Astrocyte (in vitro differentiated cells and primary cell): Measurements from ENCODE around the gene E2F1. TPM values are rescaled to one million over a fixed set of nuclear protein-coding genes. Genes with fewer than 3 reads are reported as not detected.

Experiments
- DNase-seq: peaks from one replicate; pipeline ENCODE4 v3.0.0-alpha.2; 2010; ENCODE audit warnings: low read depth
- FAIRE-seq: peaks from 2 replicates; lab custom pipeline; 2011; peaks lifted over from hg19 to GRCh38; lab: Jason Lieb, UNC
- H2AFZ ChIP-seq: 2 replicates; pipeline ENCODE4 v1.6.0; 2012; ENCODE audit warnings: low read depth, low read length, inconsistent platforms
- H3K27ac ChIP-seq: 2 replicates; pipeline ENCODE4 v1.5.1; 2011; ENCODE audit warnings: low read depth, low read length, inconsistent platforms
- H3K27me3 ChIP-seq: 2 replicates; pipeline ENCODE4 v1.6.0; 2011; ENCODE audit warnings: low read length, inconsistent platforms; ENCODE audit not compliant: insufficient read depth
- H3K36me3 ChIP-seq: 2 replicates; pipeline ENCODE4 v1.5.1; 2011; ENCODE audit warnings: low read length, inconsistent platforms; ENCODE audit not compliant: insufficient read depth
- H3K4me1 ChIP-seq: 2 replicates; pipeline ENCODE4 v1.5.1; 2011; ENCODE audit warnings: low read length, inconsistent platforms; ENCODE audit not compliant: insufficient read depth
- H3K4me2 ChIP-seq: 2 replicates; pipeline ENCODE4 v1.6.0; 2012; ENCODE audit warnings: low read length, inconsistent platforms
- H3K4me3 ChIP-seq: 2 replicates; pipeline ENCODE4 v1.5.1; 2011; ENCODE audit warnings: low read depth, mild to moderate bottlenecking, low read length, inconsistent platforms; ENCODE audit not compliant: insufficient read depth
- H3K79me2 ChIP-seq: 2 replicates; pipeline ENCODE4 v1.6.0; 2012; ENCODE audit warnings: mild to moderate bottlenecking, low read length, inconsistent platforms; ENCODE audit not compliant: insufficient read depth
- H3K9ac ChIP-seq: 2 replicates; pipeline ENCODE4 v1.6.0; 2012; ENCODE audit warnings: mild to moderate bottlenecking, low read length, inconsistent platforms
- H3K9me3 ChIP-seq: 2 replicates; pipeline ENCODE4 v1.5.1; 2012; ENCODE audit warnings: low read depth, mild to moderate bottlenecking, low read length, inconsistent platforms; ENCODE audit not compliant: insufficient read depth
- H4K20me1 ChIP-seq: 2 replicates; pipeline ENCODE4 v1.6.0; 2012; ENCODE audit warnings: low read length, inconsistent platforms; ENCODE audit not compliant: insufficient read depth
- H3K27ac Mint-ChIP-seq: one replicate; pipeline ENCODE4 v1.8.0; 2021; ENCODE audit warnings: mild to moderate bottlenecking, mixed read lengths; ENCODE audit not compliant: unreplicated experiment
- H3K27me3 Mint-ChIP-seq: one replicate; pipeline ENCODE4 v1.8.0; 2021; ENCODE audit warnings: low read depth, mixed read lengths; ENCODE audit not compliant: unreplicated experiment
- H3K36me3 Mint-ChIP-seq: one replicate; pipeline ENCODE4 v1.8.0; 2021; ENCODE audit warnings: low read depth, mixed read lengths; ENCODE audit not compliant: unreplicated experiment
- H3K4me1 Mint-ChIP-seq: one replicate; pipeline ENCODE4 v1.8.0; 2021; ENCODE audit warnings: low read depth, mixed read lengths; ENCODE audit not compliant: unreplicated experiment
- H3K4me3 Mint-ChIP-seq: one replicate; pipeline ENCODE4 v1.8.0; 2021; ENCODE audit warnings: mild to moderate bottlenecking, moderate library complexity, mixed read lengths; ENCODE audit not compliant: unreplicated experiment
- H3K9me3 Mint-ChIP-seq: one replicate; pipeline ENCODE4 v1.8.0; 2021; ENCODE audit warnings: mild to moderate bottlenecking, mixed read lengths; ENCODE audit not compliant: unreplicated experiment
- CTCF ChIP-seq: IDR thresholded peaks from 2 replicates; pipeline ENCODE4 v1.5.1; 2011; ENCODE audit warnings: low read depth, mild to moderate bottlenecking, inconsistent platforms, low read length, moderate library complexity; ENCODE audit not compliant: insufficient read depth
- EZH2 ChIP-seq: IDR thresholded peaks from 2 replicates; pipeline ENCODE4 v1.6.1; 2012; ENCODE audit warnings: mild to moderate bottlenecking, low read length, inconsistent platforms; ENCODE audit not compliant: insufficient read depth
- total RNA-seq: library from RNA; stranded (reverse); gene quantifications from 2 replicates; pipeline ENCODE4 v1.2.1, GENCODE V29; 2021

Gene E2F1
- total RNA-seq, 1 donor from 2014 or later = 2.3 TPM

GRCh38 chr20:33716498-33716897 lies 30.3 kb upstream of the E2F1 start:
- TF ChIP-seq EZH2 (no peak), CTCF (no peak)
- no peaks in the 10 kb centered on the region for H3K4me1 Mint-ChIP-seq
- peaks cover 7% of the 10 kb centered on the region for H3K27me3 Mint-ChIP-seq
- no peak overlapping the region for H2AFZ ChIP-seq
- no peaks in the 10 kb centered on the region for H3K27me3 ChIP-seq
- no peak overlapping the region for H3K4me3 Mint-ChIP-seq
- H3K9ac ChIP-seq = no peak overlapping the region
- FAIRE-seq (no peak), DNase-seq (no peak)
- peaks cover 3% of the 10 kb centered on the region for H3K79me2 ChIP-seq
- peaks cover 6% of the 10 kb centered on the region for H3K4me1 ChIP-seq
- peaks cover 6% of the 10 kb centered on the region for H3K9me3 Mint-ChIP-seq
- H3K27ac Mint-ChIP-seq = no peak overlapping the region
- H3K36me3 Mint-ChIP-seq = no peaks in the 10 kb centered on the region
- H3K4me2 ChIP-seq = no peak overlapping the region
- H3K27ac ChIP-seq = no peak overlapping the region
- H3K9me3 ChIP-seq = no peaks in the 10 kb centered on the region
- no peaks in the 10 kb centered on the region for H3K36me3 ChIP-seq
- no peak overlapping the region for H3K4me3 ChIP-seq
- H4K20me1 ChIP-seq = no peaks in the 10 kb centered on the region

- Histone ChIP-seq H3K27me3 (no peaks in the 10 kb centered on the region), H3K79me2 (no peaks in the 10 kb centered on the region), H3K9ac (no peak overlapping the region), H3K9me3 (no peaks in the 10 kb centered on the region), H4K20me1 (peaks cover 3% of the 10 kb centered on the region), H3K4me2 (no peak overlapping the region), H2AFZ (no peak overlapping the region), H3K27ac (no peak overlapping the region), H3K4me1 (no peaks in the 10 kb centered on the region), H3K4me3 (no peak overlapping the region), H3K36me3 (no peaks in the 10 kb centered on the region)
- H3K36me3 Mint-ChIP-seq = no peaks in the 10 kb centered on the region
- no peak overlapping the region for H3K27ac Mint-ChIP-seq
- H3K4me3 Mint-ChIP-seq = no peak overlapping the region
- no peaks in the 10 kb centered on the region for H3K9me3 Mint-ChIP-seq
- no peak for FAIRE-seq
- peaks cover 4% of the 10 kb centered on the region for H3K4me1 Mint-ChIP-seq
- DNase-seq = no peak
- TF ChIP-seq EZH2 (no peak), CTCF (no peak)
- H3K27me3 Mint-ChIP-seq = peaks cover 7% of the 10 kb centered on the region
Measured at GRCh38 chr20:33713865-33714367, 27.7 kb upstream of the E2F1 start.

GRCh38 chr20:33711446-33711738 lies 25.2 kb upstream of the E2F1 start:
- H3K4me1 ChIP-seq = no peaks in the 10 kb centered on the region
- peaks cover 4% of the 10 kb centered on the region for H3K4me1 Mint-ChIP-seq
- H3K9ac ChIP-seq = no peak overlapping the region
- H2AFZ ChIP-seq = no peak overlapping the region
- H3K79me2 ChIP-seq = no peaks in the 10 kb centered on the region
- H3K27ac ChIP-seq = no peak overlapping the region
- no peaks in the 10 kb centered on the region for H3K9me3 Mint-ChIP-seq
- H3K36me3 Mint-ChIP-seq = no peaks in the 10 kb centered on the region
- H3K27me3 ChIP-seq = no peaks in the 10 kb centered on the region
- no peak overlapping the region for H3K27ac Mint-ChIP-seq
- TF ChIP-seq CTCF (no peak), EZH2 (no peak)
- DNase-seq (no peak), FAIRE-seq (no peak)
- H3K4me3 Mint-ChIP-seq = no peak overlapping the region
- no peak overlapping the region for H3K4me2 ChIP-seq
- H4K20me1 ChIP-seq = peaks cover 3% of the 10 kb centered on the region
- peaks cover 7% of the 10 kb centered on the region for H3K27me3 Mint-ChIP-seq
- H3K4me3 ChIP-seq = no peak overlapping the region
- no peaks in the 10 kb centered on the region for H3K36me3 ChIP-seq
- H3K9me3 ChIP-seq = no peaks in the 10 kb centered on the region
